ENCODE results near the gene CACNA2D2. TPM values are rescaled to one million over a fixed set of nuclear protein-coding genes. Genes with fewer than 3 reads are reported as not detected.

The CACNA2D2 gene
- total RNA-seq, 1 donor from 2014 or later: 4.3 TPM

DNA sequence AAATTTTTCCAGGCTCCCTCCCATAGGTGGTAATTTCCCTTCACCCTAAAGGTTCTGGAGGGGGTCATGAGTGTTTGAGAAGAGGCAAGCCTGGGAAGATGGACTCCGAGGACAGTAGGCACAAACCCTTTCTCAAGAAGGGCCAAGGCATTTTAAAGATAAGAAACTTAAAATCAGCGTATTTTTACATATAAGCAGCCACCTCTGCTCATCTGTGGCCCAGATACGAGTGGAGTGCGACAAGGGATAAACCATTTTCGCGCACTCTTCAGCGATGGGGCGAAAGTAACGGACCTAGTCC, 163.3 kb downstream of the CACNA2D2 start:
- peak overlapping the region; percentile 74 for H3K4me3 Mint-ChIP-seq
- H3K27me3 ChIP-seq: peaks cover 73% of the 10 kb centered on the region
- DNase-seq (ENCODE audit: low spot score): no peak

DNA sequence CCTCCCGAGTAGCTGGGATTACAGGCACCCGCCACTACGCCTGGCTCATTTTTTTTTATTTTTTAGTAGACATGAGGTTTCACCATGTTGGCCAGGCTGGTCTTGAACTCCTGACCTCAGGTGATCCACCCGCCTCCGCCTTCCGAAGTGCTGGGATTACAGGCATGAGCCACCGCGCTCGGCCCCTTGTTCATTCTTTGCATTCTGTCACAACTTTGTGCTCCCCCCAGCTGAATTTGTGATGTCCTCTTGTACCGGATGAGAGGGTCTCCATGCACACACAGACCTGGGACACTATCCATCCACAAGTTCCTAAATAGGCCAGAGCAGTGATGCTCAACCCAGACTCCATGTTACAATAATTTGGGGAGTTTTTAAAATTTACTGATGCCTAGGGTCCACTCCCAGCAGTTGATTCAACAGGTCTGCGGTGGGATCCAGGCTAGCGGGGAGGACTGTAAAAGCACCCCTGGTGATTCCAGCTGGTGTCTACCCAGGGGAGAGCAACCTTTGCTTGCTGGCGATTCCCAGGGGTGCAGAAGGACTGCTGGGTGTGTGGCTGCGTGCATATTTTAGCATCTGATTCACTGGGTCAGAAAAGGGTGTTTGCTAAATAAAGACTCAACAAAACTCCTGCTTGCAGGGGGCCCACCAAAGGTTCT, 163.8 kb downstream of the CACNA2D2 start:
- peak overlapping the region; percentile 74 for H3K4me3 Mint-ChIP-seq
- no peaks in the 10 kb centered on the region for H3K9me3 Mint-ChIP-seq
- Histone ChIP-seq H3K79me2 (ENCODE audit: low read depth) (peaks cover 24% of the 10 kb centered on the region), H3K4me2 (peak overlapping the region; percentile 75), H2AFZ (replicated peaks) (no peak overlapping the region), H3K9me3 (ENCODE audit: low read depth) (no peaks in the 10 kb centered on the region), H3K4me1 (peaks cover 25% of the 10 kb centered on the region), H3F3A (ENCODE audit: low read depth) (peaks cover 23% of the 10 kb centered on the region), H4K20me1 (ENCODE audit: low read depth) (peaks cover 19% of the 10 kb centered on the region), H3K36me3 (no peaks in the 10 kb centered on the region), H3K27ac (no peak overlapping the region), H3K9ac (no peak overlapping the region), H3K27me3 (peaks cover 69% of the 10 kb centered on the region), H3K4me3 (no peak overlapping the region)
- H3K4me1 Mint-ChIP-seq: peaks cover 28% of the 10 kb centered on the region
- H3K27ac Mint-ChIP-seq: no peak overlapping the region
- peaks cover 3% of the 10 kb centered on the region for H3K36me3 Mint-ChIP-seq
- peaks cover 36% of the 10 kb centered on the region for H3K27me3 Mint-ChIP-seq (ENCODE audit: insufficient read depth, low read depth)
- no peak for TF ChIP-seq EZH2phosphoT487 (IDR thresholded peaks at IDR 0.05)
- no peak for TF ChIP-seq EZH2 (IDR thresholded peaks at IDR 0.05)
- no peak for TF ChIP-seq CTCF (IDR thresholded peaks at IDR 0.05)
- DNase-seq (ENCODE audit: low spot score): no peak

More for the DNA sequence above, 163.3 kb downstream of the CACNA2D2 start:
- H3K27ac Mint-ChIP-seq: no peak overlapping the region
- H3K36me3 ChIP-seq: no peaks in the 10 kb centered on the region
- peaks cover 3% of the 10 kb centered on the region for H3K36me3 Mint-ChIP-seq
- no peaks in the 10 kb centered on the region for H3K9me3 ChIP-seq (ENCODE audit: low read depth)
- H2AFZ ChIP-seq (replicated peaks): peak overlapping the region; percentile 78
- H3K27ac ChIP-seq: no peak overlapping the region
- peaks cover 23% of the 10 kb centered on the region for H3F3A ChIP-seq (ENCODE audit: low read depth)
- H3K9me3 Mint-ChIP-seq: no peaks in the 10 kb centered on the region
- H3K4me2 ChIP-seq: peak overlapping the region; percentile 75
- peaks cover 19% of the 10 kb centered on the region for H3K79me2 ChIP-seq (ENCODE audit: low read depth)
- no peak overlapping the region for H3K9ac ChIP-seq
- H3K4me3 ChIP-seq: peak overlapping the region; percentile 40
- peaks cover 16% of the 10 kb centered on the region for H4K20me1 ChIP-seq (ENCODE audit: low read depth)
- peaks cover 25% of the 10 kb centered on the region for H3K4me1 ChIP-seq
- TF ChIP-seq EZH2phosphoT487 (IDR thresholded peaks at IDR 0.05): no peak
- no peak for TF ChIP-seq EZH2 (IDR thresholded peaks at IDR 0.05)
- H3K27me3 Mint-ChIP-seq (ENCODE audit: insufficient read depth, low read depth): peaks cover 36% of the 10 kb centered on the region
- H3K4me1 Mint-ChIP-seq: peaks cover 28% of the 10 kb centered on the region

DNA sequence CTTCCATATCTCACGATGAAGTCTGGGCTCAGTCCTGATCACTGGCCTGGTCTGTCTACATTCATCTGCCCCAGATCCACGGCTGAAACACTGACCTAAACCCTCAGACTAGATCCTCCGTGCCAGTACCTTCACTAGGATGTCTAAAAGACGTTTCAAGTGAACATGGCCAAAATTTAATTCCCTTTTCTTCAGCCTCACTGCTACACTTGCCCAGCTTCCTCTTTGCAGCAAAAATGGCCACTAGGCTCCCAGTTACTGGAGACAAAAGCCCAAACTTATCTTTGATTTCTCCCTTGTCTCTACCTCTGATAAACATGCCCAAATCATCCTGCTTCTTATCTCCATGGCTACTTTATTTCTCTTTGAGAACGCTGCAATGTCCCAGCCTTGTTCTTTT, 164.5 kb downstream of the CACNA2D2 start:
- H3K27ac Mint-ChIP-seq: no peak overlapping the region

More for the DNA sequence above, 164.5 kb downstream of the CACNA2D2 start:
- no peak for TF ChIP-seq CTCF (IDR thresholded peaks at IDR 0.05)
- no peak for TF ChIP-seq EZH2phosphoT487 (IDR thresholded peaks at IDR 0.05)
- no peak for TF ChIP-seq EZH2 (IDR thresholded peaks at IDR 0.05)
- Mint-ChIP-seq H3K4me3 (peak overlapping the region; percentile 98), H3K4me1 (peaks cover 32% of the 10 kb centered on the region), H3K27me3 (ENCODE audit: insufficient read depth, low read depth) (peaks cover 30% of the 10 kb centered on the region), H3K36me3 (peaks cover 3% of the 10 kb centered on the region), H3K9me3 (no peaks in the 10 kb centered on the region)
- no peak overlapping the region for H3K27ac ChIP-seq
- no peak overlapping the region for H3K4me2 ChIP-seq
- peaks cover 25% of the 10 kb centered on the region for H3K4me1 ChIP-seq
- no peak overlapping the region for H3K9ac ChIP-seq
- no peaks in the 10 kb centered on the region for H3K9me3 ChIP-seq (ENCODE audit: low read depth)
- DNase-seq (ENCODE audit: low spot score): no peak
- peaks cover 24% of the 10 kb centered on the region for H4K20me1 ChIP-seq (ENCODE audit: low read depth)
- H2AFZ ChIP-seq (replicated peaks): no peak overlapping the region
- no peak overlapping the region for H3K4me3 ChIP-seq
- no peaks in the 10 kb centered on the region for H3K36me3 ChIP-seq
- peaks cover 30% of the 10 kb centered on the region for H3K79me2 ChIP-seq (ENCODE audit: low read depth)
- H3K27me3 ChIP-seq: peaks cover 62% of the 10 kb centered on the region
- H3F3A ChIP-seq (ENCODE audit: low read depth): peaks cover 23% of the 10 kb centered on the region

All from neural progenitor cell (in vitro differentiated cells).